HG03575 (cell line): ENCODE results near the gene CCDC24.

ENCODE experiments used
- ATAC-seq: cut with Tn5 transposase; IDR thresholded peaks from one replicate; pipeline ENCODE4 v1.9.1; 2021; ENCODE audit not compliant: unreplicated experiment, insufficient number of reproducible peaks, low FRiP score; ENCODE audit errors: extremely low read depth

CCDC24 gene

GRCh38 chr1:43978551-43979260, 12.7 kb upstream of the CCDC24 start, which contains the start of gene B4GALT2:
Gene B4GALT2, plus strand, starts transcription at chr1:43979210. Its CDS starts 1,951 bp downstream, at chr1:43981161.
- no peak for ATAC-seq

- ATAC-seq, result no peak
These were observed 12.2 kb upstream of the CCDC24 start for GRCh38 chr1:43979261-43979527.

DNA sequence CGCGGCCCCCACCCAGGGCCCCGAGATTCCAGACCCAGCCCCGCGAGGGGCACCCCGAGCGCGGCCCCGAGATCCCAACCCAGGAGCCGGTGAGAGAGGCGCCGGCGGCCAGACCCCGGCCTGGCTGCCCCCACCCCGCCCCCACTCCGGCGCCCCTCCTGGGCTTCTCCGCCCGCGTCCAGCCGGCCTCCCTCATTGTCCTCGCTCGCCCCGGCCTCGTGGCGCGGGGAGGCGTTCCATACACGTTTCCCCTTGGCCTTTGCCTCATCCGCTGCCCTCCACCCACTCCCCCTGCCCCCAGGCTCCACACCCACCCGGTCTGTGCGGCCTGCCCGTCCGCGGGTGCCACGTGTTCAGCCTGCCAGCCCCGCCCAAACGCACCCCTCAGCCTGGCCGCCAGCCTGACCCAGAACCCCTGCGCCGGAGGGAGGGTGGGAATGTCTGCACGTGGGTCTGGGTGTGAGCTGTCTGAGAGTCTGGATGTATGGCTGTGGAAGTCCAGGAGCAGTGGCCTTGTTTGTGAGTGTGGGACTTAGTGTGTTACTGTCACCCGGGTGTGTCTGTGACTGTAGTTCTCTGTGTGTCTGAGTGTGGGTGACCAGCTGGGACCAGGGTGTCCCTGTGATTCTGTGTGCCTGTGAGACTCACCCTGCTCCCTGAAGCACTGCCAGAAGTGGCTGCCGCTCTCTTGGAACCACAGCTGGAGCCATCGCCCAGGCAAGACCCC, 11.7 kb upstream of the CCDC24 start:
- ATAC-seq, result no peak

- ATAC-seq, result no peak
These were observed 10.9 kb upstream of the CCDC24 start for GRCh38 chr1:43980255-43981134.

GRCh38 chr1:43981135-43981491, 10.3 kb upstream of the CCDC24 start:
- ATAC-seq, result no peak

DNA sequence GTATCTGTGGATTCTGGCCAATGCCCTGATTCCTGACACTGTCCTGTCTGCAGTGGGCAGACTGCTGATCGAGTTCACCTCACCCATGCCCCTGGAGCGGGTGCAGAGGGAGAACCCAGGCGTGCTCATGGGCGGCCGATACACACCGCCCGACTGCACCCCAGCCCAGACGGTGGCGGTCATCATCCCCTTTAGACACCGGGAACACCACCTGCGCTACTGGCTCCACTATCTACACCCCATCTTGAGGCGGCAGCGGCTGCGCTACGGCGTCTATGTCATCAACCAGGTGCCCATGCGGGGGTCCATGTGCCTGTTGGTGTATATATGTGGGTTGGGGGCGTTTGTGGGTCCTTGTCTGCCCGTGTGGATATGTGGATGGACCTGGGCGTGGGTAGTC, 9.8 kb upstream of the CCDC24 start:
- no peak for ATAC-seq

GRCh38 chr1:43982241-43982640, 9.2 kb upstream of the CCDC24 start:
- ATAC-seq, result no peak

DNA sequence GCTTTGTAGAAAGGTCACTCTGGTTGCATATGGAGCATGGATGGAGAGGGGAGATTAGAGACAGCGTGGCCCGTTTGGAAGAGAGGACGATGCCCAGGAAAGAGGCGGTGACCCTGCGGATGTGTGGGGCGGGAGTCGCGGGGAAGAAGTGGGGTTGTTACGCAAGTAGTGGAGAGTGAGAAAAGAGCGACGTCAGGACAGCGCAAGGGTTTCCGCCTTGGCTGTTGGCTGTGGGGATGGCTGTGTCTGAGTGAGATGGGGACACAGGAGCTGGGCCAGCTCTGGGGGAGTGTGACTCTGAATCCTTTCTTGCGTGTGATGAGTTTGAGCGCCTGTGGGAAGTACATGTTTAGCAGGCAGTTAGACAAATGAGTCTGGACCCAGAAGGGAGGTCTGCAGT, 8.6 kb upstream of the CCDC24 start:
- ATAC-seq, result no peak

DNA sequence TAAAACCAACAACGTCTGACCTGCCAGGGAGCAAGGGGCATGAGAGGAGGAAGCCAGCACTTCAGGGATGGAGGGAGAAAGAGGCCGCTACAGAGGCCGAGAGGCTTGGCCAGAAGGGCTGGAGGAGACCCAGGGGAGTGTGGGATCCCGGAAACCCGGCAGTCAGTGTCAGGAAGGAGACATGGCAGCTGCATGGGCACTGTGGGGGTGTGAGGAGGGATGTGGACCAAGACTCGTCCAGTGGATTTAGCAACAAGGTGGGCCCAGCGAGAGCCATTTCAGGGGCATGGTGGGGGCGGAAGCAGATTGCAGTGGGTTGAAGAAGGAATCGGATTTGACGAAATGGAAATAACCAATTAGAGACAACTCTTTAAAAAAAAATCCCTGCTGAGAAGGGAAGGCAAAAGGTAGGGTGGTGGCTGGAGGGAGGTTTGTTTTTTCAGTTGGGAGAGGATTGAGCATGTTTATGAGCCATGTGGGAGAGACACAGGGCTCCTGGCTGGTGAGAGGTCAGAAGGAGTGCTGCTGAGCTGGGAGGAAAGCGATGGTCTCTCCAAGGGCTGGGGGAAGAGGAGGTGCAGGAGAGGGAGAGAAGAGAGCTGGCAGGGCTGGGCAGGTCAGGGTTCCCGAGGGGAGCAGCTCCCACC, 8.0 kb upstream of the CCDC24 start:
- ATAC-seq, result no peak

DNA sequence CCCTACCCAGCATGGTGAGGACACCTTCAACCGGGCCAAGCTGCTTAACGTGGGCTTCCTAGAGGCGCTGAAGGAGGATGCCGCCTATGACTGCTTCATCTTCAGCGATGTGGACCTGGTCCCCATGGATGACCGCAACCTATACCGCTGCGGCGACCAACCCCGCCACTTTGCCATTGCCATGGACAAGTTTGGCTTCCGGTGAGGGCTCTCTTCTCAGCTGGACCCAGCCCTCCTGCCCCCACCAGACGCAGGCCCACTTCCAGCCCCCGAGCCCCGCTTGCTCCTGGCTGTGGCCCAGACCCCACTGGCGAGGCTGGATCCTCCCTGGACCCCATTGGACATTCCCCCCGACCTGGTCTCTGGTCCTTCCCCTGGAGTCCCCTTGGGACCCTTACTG, 6.5 kb upstream of the CCDC24 start:
- no peak for ATAC-seq

GRCh38 chr1:43985984-43986595, 5.3 kb upstream of the CCDC24 start:
- ATAC-seq, result no peak

DNA sequence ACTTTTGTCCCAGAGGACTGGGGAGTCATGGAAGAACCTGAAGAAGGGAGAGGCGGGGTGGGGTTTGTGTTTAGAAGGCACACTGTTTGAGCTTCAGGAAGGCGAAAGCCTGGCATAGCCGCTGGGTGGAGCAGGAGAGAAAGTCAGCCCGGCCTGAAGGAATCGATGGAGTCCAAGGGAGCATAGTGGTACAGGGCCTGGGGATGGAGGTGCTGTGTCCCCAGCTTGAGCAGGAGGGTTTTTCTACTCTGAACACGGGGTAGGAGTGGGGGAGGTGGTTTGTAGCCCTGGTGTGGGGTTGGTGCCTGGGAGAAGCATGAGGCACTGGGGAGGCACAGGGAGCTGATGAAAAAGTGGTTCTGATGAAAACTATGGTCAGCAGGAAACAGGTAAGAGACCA, 4.7 kb upstream of the CCDC24 start:
- ATAC-seq, result no peak

GRCh38 chr1:43987159-43987902, 4.1 kb upstream of the CCDC24 start:
- no peak for ATAC-seq

GRCh38 chr1:43990271-43991199, 864 bp upstream of the CCDC24 start:
- ATAC-seq, result no peak

DNA sequence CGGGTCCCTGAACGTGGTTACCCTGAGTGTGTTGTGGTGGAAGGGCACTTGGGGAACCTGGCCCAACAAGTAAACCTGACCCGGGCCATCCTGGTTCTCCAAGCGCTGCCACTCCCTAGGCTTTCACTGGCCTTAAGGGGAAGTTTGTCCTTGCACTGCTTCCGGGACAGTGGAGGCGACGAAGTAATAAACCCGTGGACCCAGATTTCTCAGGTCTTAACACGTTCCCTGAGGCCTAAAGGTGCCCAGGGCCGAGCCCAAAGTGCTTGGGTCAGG, 261 bp upstream of the CCDC24 start:
- ATAC-seq, result no peak

- ATAC-seq, result no peak
These were observed 1.0 kb downstream of the CCDC24 start for GRCh38 chr1:43992232-43992995.
